GM19397 (cell line): ENCODE results near the gene GRM4.

Experiments
- ATAC-seq: cut with Tn5 transposase; IDR thresholded peaks from one replicate; pipeline ENCODE4 v1.9.1; 2021; ENCODE audit warnings: mild to moderate bottlenecking, moderate library complexity; ENCODE audit not compliant: unreplicated experiment

Gene GRM4

GRCh38 chr6:34065466-34066217 lies 80.2 kb downstream of the GRM4 start:
- no peak for ATAC-seq

DNA sequence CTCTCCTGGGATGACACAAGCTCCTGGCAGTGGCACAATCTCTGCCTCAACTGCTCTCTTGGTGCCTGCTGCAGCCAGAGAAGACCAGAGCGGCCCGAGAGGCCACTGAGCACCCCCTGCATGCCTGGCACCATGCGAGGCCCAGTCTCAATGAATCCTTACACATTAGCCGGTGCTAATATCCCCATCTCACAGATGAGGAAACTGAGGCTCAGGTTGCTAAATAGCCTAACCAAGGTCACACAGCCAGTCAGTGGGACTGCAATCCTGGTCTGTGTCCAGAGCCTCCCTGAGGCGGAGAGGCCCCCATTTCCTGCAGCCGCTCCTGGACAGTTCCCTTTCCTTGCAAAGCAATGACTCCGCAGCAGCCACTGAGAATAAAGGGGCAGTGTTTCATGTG lies 81.2 kb downstream of the GRM4 start:
- no peak for ATAC-seq

DNA sequence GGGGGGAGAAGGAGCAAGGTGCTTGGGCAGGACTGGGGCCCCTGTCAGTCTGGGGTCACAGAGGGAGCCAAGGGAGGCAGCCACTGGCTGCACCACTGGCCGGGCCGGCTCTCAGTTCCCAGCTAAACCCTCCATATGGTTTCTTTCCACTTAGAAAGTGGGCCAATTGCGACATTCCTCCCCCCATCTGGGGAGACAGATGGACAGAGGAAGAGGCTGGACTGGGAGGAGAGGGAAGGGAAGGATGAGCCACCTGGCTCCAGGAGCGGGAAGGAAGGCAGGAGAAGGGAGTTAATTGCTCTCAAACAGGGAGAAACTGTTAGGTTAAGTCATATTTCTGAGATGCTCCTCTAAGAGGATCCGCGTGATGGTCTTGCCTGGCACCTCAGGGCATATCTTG lies 82.2 kb downstream of the GRM4 start:
- ATAC-seq = no peak

DNA sequence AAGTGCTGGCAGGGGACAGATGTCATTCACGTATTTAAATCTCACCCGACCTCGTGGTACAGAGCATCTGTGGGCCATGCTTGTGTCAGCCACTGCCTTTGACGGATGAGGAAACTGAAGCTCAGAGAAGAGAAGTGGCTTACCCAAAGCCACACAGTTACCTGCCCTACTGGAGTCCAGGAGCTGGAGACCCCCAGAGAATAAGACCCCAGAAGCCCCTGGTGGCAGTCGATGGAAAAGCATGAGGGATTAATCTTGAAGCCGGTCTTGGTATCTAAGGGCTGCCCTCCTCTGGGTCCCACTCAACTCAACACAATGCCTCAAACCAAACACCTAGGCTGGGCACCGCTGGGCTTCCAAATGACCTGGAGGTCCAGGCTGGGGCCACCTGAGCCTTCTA lies 83.1 kb downstream of the GRM4 start:
- no peak for ATAC-seq

DNA sequence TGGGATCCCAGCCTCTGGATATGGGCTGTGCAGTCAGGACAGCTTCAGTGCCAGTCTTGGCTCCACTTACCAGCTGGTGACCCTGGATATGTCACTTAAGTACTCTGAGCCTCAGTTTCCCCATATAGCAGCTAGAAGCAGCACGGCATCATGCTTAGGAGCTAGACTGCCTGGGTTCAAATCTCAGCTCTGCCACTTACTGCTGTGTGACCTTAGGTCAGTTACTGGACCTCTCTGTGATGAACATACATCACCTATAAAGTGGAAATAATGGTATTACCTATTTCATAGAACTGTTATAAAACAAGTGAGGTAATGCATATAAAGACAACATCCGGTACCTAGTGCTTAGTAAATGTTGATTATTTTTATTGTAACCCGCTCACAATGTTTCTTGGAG lies 83.7 kb downstream of the GRM4 start:
- no peak for ATAC-seq

- no peak for ATAC-seq
These were observed 84.5 kb downstream of the GRM4 start for GRCh38 chr6:34061348-34061747.

GRCh38 chr6:34059914-34060313 lies 86.0 kb downstream of the GRM4 start:
- no peak for ATAC-seq

DNA sequence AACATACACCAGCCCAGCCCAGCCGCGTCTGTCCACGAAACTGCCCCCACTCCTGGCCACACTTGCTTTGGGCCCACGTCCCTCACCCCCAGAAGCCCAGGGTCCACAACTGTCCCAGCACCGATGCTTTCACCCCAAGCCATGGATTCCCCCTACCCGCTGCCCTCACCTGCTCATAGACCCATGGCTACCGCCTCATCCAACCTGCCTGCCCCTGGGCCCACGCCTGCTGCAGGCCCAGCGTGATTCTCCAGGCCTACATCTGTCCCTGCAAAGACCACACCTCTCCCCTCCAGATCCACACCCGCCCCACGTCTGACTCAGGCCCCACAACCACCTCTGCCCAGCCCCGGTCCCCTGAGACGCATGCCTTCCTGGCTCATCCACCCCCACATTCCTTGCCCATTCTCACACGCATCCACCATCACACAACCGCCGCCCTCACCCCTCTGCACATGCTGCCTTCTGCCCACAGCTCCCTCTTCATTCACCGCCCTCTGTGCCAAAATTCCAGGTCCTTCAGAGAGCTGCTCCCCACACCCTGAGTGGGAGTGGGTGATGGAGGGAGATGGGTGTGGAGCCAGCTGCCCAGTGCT lies 86.7 kb downstream of the GRM4 start:
- no peak for ATAC-seq

- ATAC-seq = no peak
These were observed 88.1 kb downstream of the GRM4 start for GRCh38 chr6:34057790-34058189.

DNA sequence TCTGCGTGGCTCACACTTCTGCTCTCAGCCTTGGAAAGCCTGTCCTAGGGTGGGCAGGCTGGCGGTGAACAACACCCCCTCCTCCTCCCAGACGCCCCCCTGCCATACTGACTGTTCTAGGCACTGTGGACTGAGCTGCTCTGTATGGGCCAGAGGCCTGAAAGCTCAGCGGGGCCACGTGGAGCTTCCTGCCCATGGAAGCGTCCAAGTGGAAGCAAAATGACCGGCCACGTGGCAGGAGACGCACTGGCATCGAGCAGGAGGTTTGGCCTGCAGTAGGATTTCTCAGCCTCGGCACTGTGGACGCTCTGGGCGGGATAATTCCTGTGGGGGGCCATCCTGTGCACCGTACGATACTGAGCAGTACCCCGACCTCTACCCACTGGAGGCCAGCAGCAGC lies 88.7 kb downstream of the GRM4 start:
- ATAC-seq = no peak

DNA sequence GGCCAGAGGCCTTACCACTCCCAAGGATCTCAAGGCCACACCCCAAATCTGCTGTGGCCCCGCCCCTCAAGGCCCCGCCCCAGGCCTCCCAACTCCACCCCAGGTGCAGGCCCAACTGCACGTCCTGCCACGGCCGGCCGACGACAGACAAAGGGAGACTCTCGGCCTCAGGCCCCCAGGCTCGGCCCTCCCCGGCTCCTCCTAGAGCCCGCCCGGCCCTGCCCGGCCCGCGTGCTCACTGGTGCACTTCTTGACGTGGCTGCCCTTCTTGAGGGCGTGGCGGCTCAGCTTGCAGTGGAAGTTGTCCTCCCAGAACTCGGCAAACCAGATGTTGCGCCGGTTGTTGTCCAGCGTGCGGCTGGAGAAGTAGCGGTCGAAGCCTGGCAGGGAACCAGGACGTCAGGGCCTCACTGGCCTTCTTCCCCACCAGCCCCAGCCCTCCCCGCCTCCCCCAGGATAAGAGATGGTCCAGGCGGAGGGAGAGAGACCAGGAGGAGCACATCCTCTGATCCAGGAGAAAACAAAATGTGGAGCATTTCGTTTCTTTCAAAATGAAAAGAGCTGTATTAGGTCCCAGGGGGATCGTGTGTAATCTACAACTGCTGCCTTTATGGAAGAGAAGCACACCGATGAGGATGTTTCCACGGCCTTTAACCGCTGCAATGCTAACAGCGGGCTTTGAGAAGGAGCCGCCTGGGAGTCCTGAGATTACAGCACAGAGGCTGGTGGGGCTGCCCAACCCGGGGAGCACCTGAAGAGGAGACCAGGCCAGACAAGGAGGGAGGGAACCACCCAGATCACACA lies 89.4 kb downstream of the GRM4 start:
- no peak for ATAC-seq

GRCh38 chr6:34055223-34055933 lies 90.5 kb downstream of the GRM4 start:
- ATAC-seq = no peak

DNA sequence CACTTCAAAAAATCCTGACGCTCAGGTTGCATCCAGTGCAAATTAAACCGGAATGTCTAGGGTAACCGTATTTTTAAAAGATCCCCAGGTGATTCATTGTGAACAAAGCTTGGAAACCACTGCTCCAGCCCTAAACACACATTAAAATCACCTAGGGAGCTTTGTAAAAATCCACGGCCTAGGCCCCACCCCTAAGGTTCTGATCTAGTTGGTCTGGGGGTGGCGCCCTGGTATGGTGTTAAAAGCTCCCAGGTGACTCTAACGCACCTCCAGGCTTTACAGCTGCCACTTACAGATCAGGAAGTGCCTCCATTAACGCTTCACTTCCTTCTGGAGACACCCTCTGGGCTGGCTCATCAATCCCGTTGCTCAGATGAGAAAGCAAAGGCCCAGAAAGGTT lies 92.2 kb downstream of the GRM4 start:
- ATAC-seq = no peak

DNA sequence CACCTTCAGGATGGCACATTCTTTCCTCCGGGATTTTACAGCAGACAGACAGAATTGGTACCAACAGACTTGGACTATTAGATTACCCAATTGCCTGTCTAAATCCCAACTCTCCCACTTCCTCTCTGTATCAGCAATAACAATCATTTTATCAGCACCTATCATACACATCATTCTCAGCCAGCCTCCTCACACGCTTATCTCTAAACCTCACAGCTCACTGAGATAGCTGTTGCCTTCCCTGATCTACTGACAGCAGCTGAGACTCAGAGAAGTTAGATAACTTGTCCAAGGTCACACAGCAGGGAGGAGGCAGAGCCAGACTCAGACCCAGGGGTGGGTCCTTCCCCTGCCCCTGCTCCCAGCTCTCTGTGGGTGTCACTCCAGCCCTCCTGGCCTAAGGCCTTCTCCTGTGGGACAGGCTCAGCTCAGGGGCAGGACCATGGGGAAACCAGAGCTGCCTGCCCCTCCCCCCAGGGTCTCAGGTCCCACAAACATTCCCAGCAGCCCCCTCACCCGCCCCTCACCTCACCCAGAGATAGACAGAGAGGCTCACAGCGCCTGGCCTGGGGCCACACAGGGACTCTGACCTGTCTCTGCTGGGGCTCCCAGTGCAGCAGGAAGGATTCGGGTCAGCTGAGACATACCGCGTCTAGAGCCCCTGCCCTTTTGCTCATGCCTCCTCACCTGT lies 92.8 kb downstream of the GRM4 start:
- no peak for ATAC-seq

GRCh38 chr6:34052071-34052825 lies 93.6 kb downstream of the GRM4 start:
- no peak for ATAC-seq

DNA sequence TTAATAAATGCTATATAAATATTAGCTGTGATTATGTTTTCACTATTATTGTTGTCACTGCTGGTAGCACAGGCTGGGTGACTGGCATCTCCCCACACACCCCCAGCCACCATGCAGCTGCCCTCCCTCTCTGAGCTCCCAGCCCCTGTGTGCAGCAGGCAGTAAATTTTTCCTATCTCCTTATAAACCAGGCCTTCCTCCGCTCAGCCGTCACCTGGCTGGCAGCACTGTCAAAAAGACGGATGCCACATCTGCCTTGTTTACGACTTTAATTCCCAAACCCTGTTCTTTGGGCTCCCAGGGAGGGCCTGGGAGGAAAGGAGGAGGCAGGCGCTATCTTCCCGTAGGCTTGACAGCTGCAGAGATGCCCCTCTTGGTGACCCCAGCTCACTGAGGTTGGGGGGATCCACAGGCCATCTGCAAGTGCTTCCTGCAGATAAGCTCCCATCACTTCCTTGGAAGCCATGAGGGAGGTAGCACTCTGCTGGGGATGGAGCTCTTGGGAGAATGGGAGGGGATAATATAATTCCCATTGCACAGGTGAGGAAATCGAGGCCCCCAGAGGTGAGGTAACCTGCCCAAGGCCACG lies 94.5 kb downstream of the GRM4 start:
- ATAC-seq = no peak

DNA sequence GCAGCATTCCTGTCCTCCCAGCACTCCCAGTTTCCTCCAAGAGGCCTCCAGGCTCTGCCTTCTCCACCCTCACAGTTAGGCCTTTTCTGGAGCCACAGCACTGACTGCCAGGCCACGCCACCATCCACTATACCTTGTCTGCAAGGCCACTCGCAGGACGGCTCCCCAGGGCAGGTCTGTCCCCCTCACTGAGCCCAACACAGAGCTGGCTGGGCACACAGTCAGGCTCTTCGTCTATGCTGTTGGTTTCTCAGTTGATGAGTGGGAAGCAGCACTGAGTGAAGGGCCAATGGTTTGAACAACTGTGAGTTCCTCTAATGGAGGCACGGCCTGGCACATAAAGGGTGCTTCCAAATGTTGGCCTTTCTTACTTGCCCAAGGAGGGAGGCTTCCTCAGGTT lies 95.2 kb downstream of the GRM4 start:
- no peak for ATAC-seq

DNA sequence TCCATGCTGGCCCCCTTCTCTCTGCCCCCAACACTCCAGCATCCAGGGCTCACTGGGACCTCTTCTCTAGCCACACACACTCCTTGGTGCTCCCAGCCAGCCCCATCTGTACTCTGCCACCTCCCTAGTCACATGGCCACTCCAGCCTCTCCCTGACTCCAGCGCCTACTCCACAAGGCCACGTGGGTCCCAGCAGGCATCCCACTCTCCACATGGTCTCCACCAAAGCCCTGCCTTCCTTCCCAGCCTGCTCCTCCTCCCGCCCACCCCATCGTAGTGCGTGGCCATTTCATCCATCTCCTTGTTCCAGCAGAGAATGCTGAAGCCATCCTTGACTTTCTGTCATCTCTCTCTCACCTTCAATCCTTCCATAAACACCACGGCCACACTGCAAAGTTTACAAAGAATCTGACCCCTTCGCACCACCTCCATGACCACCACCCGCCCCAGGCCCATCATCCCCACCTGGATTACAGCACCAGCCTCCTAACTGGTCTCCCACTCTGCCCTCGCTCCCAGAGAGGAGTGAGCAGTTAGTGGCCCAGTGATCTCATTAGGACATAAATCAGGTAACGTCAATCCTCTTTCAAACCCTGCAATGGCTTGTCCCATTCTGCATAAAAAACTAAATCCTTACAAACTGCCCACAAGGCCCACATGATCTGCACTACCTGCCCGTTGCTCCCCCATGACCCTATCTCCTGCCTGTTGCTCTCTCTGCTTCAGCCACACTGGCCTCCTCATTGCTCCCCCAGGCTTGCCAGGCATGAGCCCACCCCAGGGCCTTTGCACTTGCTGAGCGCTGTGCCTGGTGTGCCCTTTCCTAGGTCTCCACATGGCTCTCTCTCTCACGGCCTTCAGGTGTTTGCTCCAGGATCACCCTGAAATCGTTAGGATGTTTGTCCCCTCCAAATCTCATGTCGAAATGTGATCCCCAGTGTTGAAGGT lies 96.2 kb downstream of the GRM4 start:
- ATAC-seq = no peak
